K562 (cell line): ENCODE results near the gene MCU. TPM values are rescaled to one million over a fixed set of nuclear protein-coding genes. Genes with fewer than 3 reads are reported as not detected.

ENCODE experiments used
- ATAC-seq: fragments of 200-7000 bp; cut with Tn5 transposase; 3 replicates; pipeline ENCODE4 v1.9.1; 2020; ENCODE audit warnings: moderate library complexity
- BruUV-seq: library from RNA; stranded (reverse); fragments of 400-500 nt; replicated peaks from 2 replicates; lab custom pipeline; 2021; lab: Mats Ljungman, UMichigan
- CTCF ChIA-PET: fragments of 300-600 bp; formaldehyde crosslinking; extraction: SDS; loops from one replicate; lab custom pipeline; 2021; ENCODE audit warnings: low intra/inter-chr PET ratio; lab: Yijun Ruan, JAX
- POLR2A ChIA-PET: fragments of 300-600, 350-650 bp; sonication (Branson Sonifier 250); formaldehyde crosslinking; extraction: SDS; loops from one replicate; lab custom pipeline; 2021; ENCODE audit warnings: antibody characterized with exemption, inconsistent platforms; lab: Yijun Ruan, JAX
- DNase-seq, 4 experiments: peaks; one replicate each; pipeline versions ENCODE4 v3.0.0 to v3.0.0-alpha.2; 2011 to 2018; ENCODE audit warnings: low spot score in 3 of 4, mixed read lengths in 3 of 4; ENCODE audit errors: extremely low read depth in 1 of 4
- FAIRE-seq: peaks from 2 replicates; lab custom pipeline; 2011; peaks lifted over from hg19 to GRCh38; lab: Jason Lieb, UNC
- H2AFZ ChIP-seq: 2 replicates; pipeline ENCODE4 v1.6.0; 2011; ENCODE audit warnings: low read depth, low read length, control low read depth, inconsistent platforms
- H3K27ac ChIP-seq: fragments of 200-600 bp; 3 replicates; pipeline ENCODE4 v1.8.0; 2011; ENCODE audit warnings: low read depth, mild to moderate bottlenecking, control low read depth, inconsistent platforms, low read length, moderate library complexity, mixed read lengths; ENCODE audit errors: extremely low read depth
- H3K27me3 ChIP-seq, 2 experiments: fragments of 300-600 bp in 1 of 2; 2 replicates in 1 of 2; 3 replicates in 1 of 2; pipeline versions ENCODE4 v1.6.0 to v1.8.0; 2011; ENCODE audit warnings: inconsistent platforms in 2 of 2, low read length in 2 of 2, mild to moderate bottlenecking in 1 of 2, mixed read lengths in 1 of 2, moderate library complexity in 1 of 2; ENCODE audit not compliant: control insufficient read depth in 2 of 2, insufficient read depth in 2 of 2
- H3K36me3 ChIP-seq: fragments of 300-600 bp; 3 replicates; pipeline ENCODE4 v1.8.0; 2011; ENCODE audit warnings: mild to moderate bottlenecking, low read length, inconsistent platforms; ENCODE audit not compliant: control insufficient read depth, insufficient read depth
- H3K4me1 ChIP-seq, 2 experiments: fragments of 200-600 bp in 1 of 2; replicated peaks in 1 of 2; 2 replicates in 1 of 2; 3 replicates in 1 of 2; pipeline versions ENCODE4 v1.5.1 to v1.8.0; 2011; ENCODE audit warnings: inconsistent platforms in 2 of 2, low read length in 2 of 2, mild to moderate bottlenecking in 1 of 2, mixed read lengths in 1 of 2, moderate library complexity in 1 of 2; ENCODE audit not compliant: control insufficient read depth in 2 of 2, insufficient read depth in 2 of 2
- H3K4me2 ChIP-seq: 2 replicates; pipeline ENCODE4 v1.6.1; 2011; ENCODE audit warnings: low read length, control low read depth, inconsistent platforms, mixed read lengths; ENCODE audit not compliant: insufficient read depth
- H3K4me3 ChIP-seq: fragments of 200-600 bp; sonication (generic), shearing (Covaris generic); 2 replicates; pipeline ENCODE4 v1.5.1; 2016; ENCODE audit warnings: control low read depth, inconsistent platforms
- H3K79me2 ChIP-seq: fragments of 200-600 bp; 3 replicates; pipeline ENCODE4 v1.8.0; 2011; ENCODE audit warnings: low read length, inconsistent platforms; ENCODE audit not compliant: control insufficient read depth, insufficient read depth
- H3K9ac ChIP-seq, 2 experiments: 2 replicates each; pipeline versions ENCODE4 v1.6.0 to v1.6.1; 2011; ENCODE audit warnings: low read depth in 2 of 2, low read length in 2 of 2, control low read depth in 1 of 2, inconsistent platforms in 1 of 2, mild to moderate bottlenecking in 1 of 2, mixed read lengths in 1 of 2; ENCODE audit not compliant: insufficient read depth in 1 of 2
- H3K9me1 ChIP-seq: one replicate; pipeline ENCODE4 v1.6.0; 2011; ENCODE audit warnings: inconsistent platforms, mild to moderate bottlenecking, low read length, moderate library complexity; ENCODE audit not compliant: control insufficient read depth, insufficient read depth
- H3K9me3 ChIP-seq: replicated peaks from 2 replicates; pipeline ENCODE4 v1.5.1; 2011; ENCODE audit warnings: low read depth, low read length, inconsistent platforms; ENCODE audit not compliant: control insufficient read depth, insufficient read depth
- H4K20me1 ChIP-seq: replicated peaks from 2 replicates; pipeline ENCODE4 v1.6.1; 2011; ENCODE audit warnings: low read length, inconsistent platforms, mixed read lengths; ENCODE audit not compliant: control insufficient read depth, insufficient read depth
- ETV1 ChIP-seq: fragments of 450-650 bp; conservative IDR thresholded peaks from 2 replicates; pipeline ENCODE4 v1.6.1; 2016; ENCODE audit warnings: missing genetic modification characterization, control low read depth, low read depth, missing compliant biosample characterization
- FOXJ2 ChIP-seq: fragments of 200-800 bp; sonication (Bioruptor generic); IDR thresholded peaks from 2 replicates; pipeline ENCODE4 v1.6.1; 2016; ENCODE audit warnings: missing genetic modification characterization, missing compliant biosample characterization
- HMBOX1 ChIP-seq: sonication (generic); IDR thresholded peaks from 2 replicates; pipeline ENCODE4 v1.6.1; 2016
- NCOA1 ChIP-seq: fragments of 450-650 bp; IDR thresholded peaks from 2 replicates; pipeline ENCODE4 v1.6.1; 2016; ENCODE audit warnings: low read depth
- RFX1 ChIP-seq: fragments of 450-650 bp; IDR thresholded peaks from 2 replicates; pipeline ENCODE4 v1.6.1; 2016; ENCODE audit warnings: mild to moderate bottlenecking, moderate library complexity
- SOX6 ChIP-seq: fragments of 450-650 bp; IDR thresholded peaks from 2 replicates; pipeline ENCODE4 v1.6.1; 2014; ENCODE audit warnings: mild to moderate bottlenecking
- WGBS: fragments of 100-300 bp; shearing (Covaris generic); methylation state at CpG from one replicate; pipeline ENCODE4 v1.1.6; 2016; ENCODE audit warnings: low coverage, mixed read lengths; ENCODE audit not compliant: insufficient coverage; ENCODE audit errors: missing lambda C conversion rate; 5-methylcytosine and 5-hydroxymethylcytosine counted together
- in situ Hi-C: fragments of 300-500 bp; cut with MboI; formaldehyde crosslinking; loops from 4 replicates; pipeline ENCODE4 v1.15.0; 2018; ENCODE audit warnings: inconsistent platforms, mixed read lengths
- intact Hi-C: fragments of 100-400 bp; cut with micrococcal nuclease; formaldehyde crosslinking; loops from 2 replicates; pipeline ENCODE4 v1.14.2; 2022
- polyA plus RNA-seq, 8 experiments: library from polyadenylated mRNA; depleted of rRNA in 4 of 8; stranded (reverse) in 5 of 8; unstranded in 3 of 8; fragments of >200 nt; fragmentation: Nextera tagmentation in 2 of 8; fragmentation: Illumina TruSeq in 1 of 8; extraction: Ambion mirVana in 2 of 8; extraction: Trizol in 1 of 8; gene quantifications; 2 replicates each; pipeline versions ENCODE4 v1.2.1 to v1.2.3, GENCODE V29; 2011 to 2014; ENCODE audit warnings: inconsistent platforms in 1 of 8, missing spikeins in 1 of 8
- total RNA-seq, 7 experiments: library from RNA; depleted of rRNA in 6 of 7; stranded (reverse); fragments of >200 nt in 6 of 7; fragmentation: Illumina TruSeq in 2 of 7; extraction: Trizol in 2 of 7; gene quantifications; 2 replicates each; pipeline versions ENCODE4 v1.2.1 to v1.2.3, GENCODE V29; 2011 to 2021; ENCODE audit warnings: low replicate concordance in 1 of 7

MCU gene
- total and polyA plus RNA-seq, 9 of the 15 experiments (the other 6 are each of a cell fraction or from before 2014, with no cell fraction given) = 8.2 to 88.8 (median 21.3) TPM

GRCh38 chr10:72736176-72736827 lies 44.4 kb downstream of the MCU start:
- Histone ChIP-seq H3K4me2 (no peak overlapping the region), H3K9me1 (no peaks in the 10 kb centered on the region), H3K79me2 (peaks cover 2% of the 10 kb centered on the region; the same call in 1 of the 3 replicates), H3K27me3 (no peaks in the 10 kb centered on the region), H4K20me1 (no peaks in the 10 kb centered on the region)
- ATAC-seq = no peak
- POLR2A ChIA-PET = no interaction called here
- in situ Hi-C loops = no loop called here
- TF ChIP-seq FOXJ2 (tag) (peak; percentile 90), ETV1 (tag) (no peak), HMBOX1 (peak; percentile 79), NCOA1 (no peak), SOX6 (0 out of 2 replicates have a peak, but pooled peaks have one; percentile 16), RFX1 (peak; percentile 9; the same call in 1 of the 2 replicates)
- TF ChIP-seq, all 486 proteins: peak for 4
- intact Hi-C loops = no loop called here
- H3K36me3 ChIP-seq = no peaks in the 10 kb centered on the region
- no TSS peak for BruUV-seq
- no peak overlapping the region for H3K4me3 ChIP-seq
- CTCF ChIA-PET = interaction anchor here (0.7 kb wide), 1 partner anchor 10 kb away, joined by 4 read pairs; no protein-coding TSS in a partner anchor
- FAIRE-seq (no peak), DNase-seq (no peak)
- no peaks in the 10 kb centered on the region for H3K9me3 ChIP-seq
- peaks cover 5 to 6% of the 10 kb centered on the region in 2 experiments; a peak in 3 of 5 replicates for H3K4me1 ChIP-seq
- no peak overlapping the region for H3K27ac ChIP-seq
- H3K9ac ChIP-seq = no peak overlapping the region
- WGBS = 89% methylated on average over 1 of the region's 1 CpG
- no peak overlapping the region for H2AFZ ChIP-seq
